ENCODE data around the gene CANT1. TPM values are rescaled to one million over a fixed set of nuclear protein-coding genes. Genes with fewer than 3 reads are reported as not detected.
A peak's percentile ranks its signal among the peaks of the same experiment; 100 is the strongest.

Gene CANT1
- total RNA-seq, 1 donor from 2014 or later, result 23.1 TPM

DNA sequence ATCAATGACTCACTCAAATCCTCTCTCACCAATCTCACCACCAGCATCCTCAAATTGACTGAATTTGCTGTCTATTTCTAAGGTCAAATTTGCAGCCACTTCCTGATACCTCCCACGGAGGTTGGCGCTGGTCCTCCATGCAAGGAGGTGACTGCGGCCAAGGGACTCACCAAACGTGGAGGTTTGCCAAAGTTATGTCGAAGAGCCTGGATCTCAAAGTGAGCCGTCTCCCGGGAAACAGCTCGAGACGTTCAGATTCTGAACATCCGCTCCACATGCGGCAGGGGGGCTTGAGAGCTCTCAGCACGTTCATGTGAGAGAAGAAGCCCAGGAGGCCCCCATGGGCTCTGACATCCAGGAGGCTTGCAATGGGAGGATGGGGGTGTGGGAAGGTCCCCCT, 52.4 kb downstream of the CANT1 start:
- Histone ChIP-seq H3K27me3 (no peaks in the 10 kb centered on the region), H3K27ac (no peak overlapping the region), H3K4me1 (peaks cover 25% of the 10 kb centered on the region), H3K36me3 (no peaks in the 10 kb centered on the region), H3K9me3 (no peaks in the 10 kb centered on the region), H3K4me3 (no peak overlapping the region)
- intact Hi-C loops (cut with DNase I), result no loop called here
- DNase-seq (ENCODE audit: extremely low spot score in 2 of 2), result no peak
- TF ChIP-seq POLR2AphosphoS5 (IDR thresholded peaks at IDR 0.05; ENCODE audit: insufficient read depth in 1 of 2, low read depth in 1 of 2) (no peak), POLR2A (IDR thresholded peaks at IDR 0.05) (no peak), CTCF (IDR thresholded peaks at IDR 0.05) (no peak)

- DNase-seq (ENCODE audit: extremely low spot score in 2 of 2), result no peak
- Histone ChIP-seq H3K27ac (no peak overlapping the region), H3K9me3 (peaks cover under 1% of the 10 kb centered on the region), H3K4me3 (no peak overlapping the region), H3K36me3 (no peaks in the 10 kb centered on the region), H3K27me3 (no peaks in the 10 kb centered on the region), H3K4me1 (peaks cover 30% of the 10 kb centered on the region)
- intact Hi-C loops (cut with DNase I), result no loop called here
- TF ChIP-seq POLR2AphosphoS5 (IDR thresholded peaks at IDR 0.05; ENCODE audit: insufficient read depth in 1 of 2, low read depth in 1 of 2) (no peak), CTCF (IDR thresholded peaks at IDR 0.05) (no peak), POLR2A (IDR thresholded peaks at IDR 0.05) (no peak)
Observed at GRCh38 chr17:78956254-78956653, 53.3 kb downstream of the CANT1 start.

GRCh38 chr17:78954684-78955083, 54.9 kb downstream of the CANT1 start:
- DNase-seq (ENCODE audit: extremely low spot score in 2 of 2), result no peak
- Histone ChIP-seq H3K27ac (peak overlapping the region; percentile 85), H3K36me3 (no peaks in the 10 kb centered on the region), H3K4me1 (peaks cover 30% of the 10 kb centered on the region), H3K27me3 (no peaks in the 10 kb centered on the region), H3K9me3 (peaks cover 10% of the 10 kb centered on the region), H3K4me3 (no peak overlapping the region)
- intact Hi-C loops (cut with DNase I), result no loop called here
- no peak for TF ChIP-seq POLR2A (IDR thresholded peaks at IDR 0.05)
- no peak for TF ChIP-seq POLR2AphosphoS5 (IDR thresholded peaks at IDR 0.05; ENCODE audit: insufficient read depth in 1 of 2, low read depth in 1 of 2)
- no peak for TF ChIP-seq CTCF (IDR thresholded peaks at IDR 0.05)

DNA sequence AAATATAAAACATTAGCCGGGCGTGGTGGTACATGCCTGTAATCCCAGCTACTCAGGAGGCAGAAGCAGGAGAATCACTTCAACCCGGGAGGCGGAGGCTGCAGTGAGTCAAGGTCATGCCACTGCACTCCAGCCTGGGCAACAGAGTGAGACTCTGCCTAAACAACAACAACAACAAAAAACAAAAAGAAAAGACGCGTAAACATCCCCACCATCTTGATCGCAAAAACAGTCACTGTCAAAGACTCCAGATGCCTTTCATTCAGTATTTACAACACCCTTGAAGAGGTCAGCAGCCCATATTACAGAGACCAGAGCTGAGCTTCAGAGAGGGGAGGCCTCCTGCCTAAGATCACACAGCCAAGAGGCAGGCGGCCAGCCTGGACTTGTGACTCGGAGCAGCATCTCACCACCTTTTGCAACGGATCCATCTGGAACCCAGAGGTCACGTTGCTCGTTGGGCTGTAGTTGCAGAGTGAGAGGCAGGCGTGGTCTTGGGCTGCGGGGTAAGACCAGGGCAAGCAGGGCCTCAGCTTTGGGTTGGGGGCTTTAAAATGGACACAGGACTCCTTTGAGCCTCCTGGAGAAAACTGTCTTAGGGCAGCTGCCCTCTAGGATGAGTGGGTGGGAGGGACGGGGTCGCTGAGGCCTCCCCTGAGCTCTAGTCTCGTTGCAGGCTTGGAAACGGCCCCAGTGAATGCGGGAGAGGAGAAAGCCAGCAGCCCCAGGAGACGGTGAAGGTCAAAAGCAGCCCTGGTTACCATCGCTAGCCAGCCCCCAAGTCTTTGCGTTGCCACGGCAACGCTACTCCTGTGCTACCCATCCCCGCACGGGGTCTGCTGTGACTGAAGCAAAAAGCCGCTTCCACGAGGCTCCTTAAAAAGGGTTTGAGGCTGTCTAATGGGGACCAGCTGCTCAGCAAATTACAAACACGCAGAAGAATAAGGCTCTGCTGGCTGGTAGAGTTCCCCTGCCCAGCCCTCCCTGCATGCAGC, 55.9 kb downstream of the CANT1 start:
- no peaks in the 10 kb centered on the region for H3K36me3 ChIP-seq
- DNase-seq (ENCODE audit: extremely low spot score in 2 of 2), result no peak
- peak overlapping the region; percentile 85 for H3K27ac ChIP-seq
- no peaks in the 10 kb centered on the region for H3K27me3 ChIP-seq
- no peak overlapping the region for H3K4me3 ChIP-seq
- TF ChIP-seq POLR2AphosphoS5 (IDR thresholded peaks at IDR 0.05; ENCODE audit: insufficient read depth in 1 of 2, low read depth in 1 of 2), result peak in 1 of 2 donors; percentile 49
- no peak for TF ChIP-seq CTCF (IDR thresholded peaks at IDR 0.05)
- intact Hi-C loops (cut with DNase I), result no loop called here
- peaks cover 10% of the 10 kb centered on the region for H3K9me3 ChIP-seq
- H3K4me1 ChIP-seq, result peaks cover 30% of the 10 kb centered on the region

DNA sequence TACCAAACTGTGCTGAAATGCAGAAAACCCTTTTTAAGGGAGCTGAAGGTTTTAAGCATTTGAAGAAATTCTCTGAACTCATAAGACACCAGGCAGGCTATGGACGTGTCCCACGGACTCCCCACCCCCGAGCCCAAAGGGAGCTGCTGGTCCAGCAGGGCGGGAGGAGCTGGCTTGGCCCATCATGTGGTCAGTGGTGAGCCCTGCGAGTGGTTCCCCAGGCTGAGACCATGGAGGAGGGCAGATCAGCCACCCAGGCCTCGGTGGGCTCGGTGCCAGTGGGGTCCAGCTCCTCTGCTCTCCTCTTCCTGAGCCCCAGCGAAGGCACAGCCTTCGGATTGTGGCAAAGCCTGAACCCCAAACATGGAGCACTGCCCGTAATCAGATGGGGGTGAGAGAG, 56.9 kb downstream of the CANT1 start:
- Histone ChIP-seq H3K27me3 (no peaks in the 10 kb centered on the region), H3K27ac (peak overlapping the region; percentile 85), H3K36me3 (no peaks in the 10 kb centered on the region), H3K9me3 (peaks cover 10% of the 10 kb centered on the region), H3K4me3 (no peak overlapping the region), H3K4me1 (peaks cover 30% of the 10 kb centered on the region)
- TF ChIP-seq POLR2A (IDR thresholded peaks at IDR 0.05) (no peak), POLR2AphosphoS5 (IDR thresholded peaks at IDR 0.05; ENCODE audit: insufficient read depth in 1 of 2, low read depth in 1 of 2) (no peak), CTCF (IDR thresholded peaks at IDR 0.05) (no peak)
- DNase-seq (ENCODE audit: extremely low spot score in 2 of 2), result no peak
- intact Hi-C loops (cut with DNase I), result no loop called here
